A549 (cell line): ENCODE results near the gene UNC13D. TPM values are rescaled to one million over a fixed set of nuclear protein-coding genes. Genes with fewer than 3 reads are reported as not detected.

Experiments used
- ATAC-seq, 2 experiments: fragments of 200-7000 bp in 1 of 2; fragments of >200 bp in 1 of 2; cut with Nextera tagmentation in 1 of 2; cut with Tn5 transposase in 1 of 2; 3 replicates each; pipeline versions ENCODE4 v1.8.0 to v1.9.1; 2018 to 2020; ENCODE audit warnings: mild to moderate bottlenecking in 1 of 2, moderate library complexity in 1 of 2
- CTCF ChIA-PET: fragments of 300-600 bp; sonication (Branson Sonifier 250); formaldehyde crosslinking; extraction: SDS; loops from one replicate; lab custom pipeline; 2021; ENCODE audit warnings: antibody characterized with exemption, inconsistent platforms; lab: Yijun Ruan, JAX
- POLR2A ChIA-PET: fragments of 350-600 bp; formaldehyde crosslinking; extraction: SDS; loops from one replicate; lab custom pipeline; 2021; ENCODE audit warnings: antibody characterized with exemption, inconsistent platforms; lab: Yijun Ruan, JAX
- DNase-seq, 2 experiments: peaks; one replicate each; pipeline versions ENCODE4 v3.0.0 to v3.0.0-alpha.2; 2011 to 2016; ENCODE audit warnings: low read depth in 1 of 2, low spot score in 1 of 2
- FAIRE-seq: peaks from 2 replicates; lab custom pipeline; 2011; peaks lifted over from hg19 to GRCh38; lab: Jason Lieb, UNC
- H3K27ac ChIP-seq, 2 experiments: fragments of >200 bp; sonication (Bioruptor Twin); formaldehyde crosslinking; 3 replicates each; pipeline ENCODE4 v1.5.1; 2016 to 2017
- H3K4me1 ChIP-seq: fragments of >200 bp; sonication (Bioruptor Twin); formaldehyde crosslinking; 3 replicates; pipeline ENCODE4 v1.6.1; 2016
- H3K4me2 ChIP-seq: fragments of >200 bp; sonication (Bioruptor Twin); formaldehyde crosslinking; 3 replicates; pipeline ENCODE4 v1.6.1; 2016
- H3K4me3 ChIP-seq: fragments of >200 bp; sonication (Bioruptor Twin); formaldehyde crosslinking; 3 replicates; pipeline ENCODE4 v1.5.1; 2016
- H3K9me3 ChIP-seq: fragments of >200 bp; sonication (Bioruptor Twin); formaldehyde crosslinking; 3 replicates; pipeline ENCODE4 v1.6.1; 2016
- BHLHE40 ChIP-seq: IDR thresholded peaks from 2 replicates; pipeline ENCODE4 v1.6.1; 2012; ENCODE audit warnings: low read depth, low read length, inconsistent platforms
- FOSL2 ChIP-seq, 2 experiments: fragments of 450-650 bp in 1 of 2; fragments of >200 bp in 1 of 2; sonication (Bioruptor Twin) in 1 of 2; formaldehyde crosslinking; IDR thresholded peaks; 2 replicates each; pipeline versions ENCODE4 v1.5.0 to v1.6.1; 2016 to 2020; ENCODE audit warnings: mild to moderate bottlenecking in 1 of 2, moderate library complexity in 1 of 2
- HOXB13 ChIP-seq: fragments of 250-450 bp; sonication (Bioruptor Pico); IDR thresholded peaks from 2 replicates; pipeline ENCODE4 v1.5.0; 2020; ENCODE audit warnings: low read depth, mild to moderate bottlenecking, moderate library complexity
- HOXB5 ChIP-seq: fragments of 250-450 bp; sonication (Bioruptor Pico); IDR thresholded peaks from 2 replicates; pipeline ENCODE4 v1.5.0; 2020; ENCODE audit warnings: mild to moderate bottlenecking, moderate library complexity
- JUNB ChIP-seq: fragments of >200 bp; sonication (Bioruptor Twin); formaldehyde crosslinking; IDR thresholded peaks from 2 replicates; pipeline ENCODE4 v1.6.1; 2016
- MYC ChIP-seq: IDR thresholded peaks from 2 replicates; pipeline ENCODE4 v1.6.1; 2012; ENCODE audit warnings: mild to moderate bottlenecking, inconsistent platforms, low read length, improper control_type of control experiment, borderline replicate concordance
- RAD21 ChIP-seq, 2 experiments: fragments of >200 bp in 1 of 2; sonication (Bioruptor Twin) in 1 of 2; formaldehyde crosslinking in 1 of 2; IDR thresholded peaks in 1 of 2; conservative IDR thresholded peaks in 1 of 2; 2 replicates in 1 of 2; 3 replicates in 1 of 2; pipeline ENCODE4 v1.6.1; 2012 to 2018; ENCODE audit warnings: inconsistent platforms in 1 of 2
- SMC3 ChIP-seq: fragments of >200 bp; sonication (Bioruptor Twin); formaldehyde crosslinking; IDR thresholded peaks from 3 replicates; pipeline ENCODE4 v1.6.1; 2018; ENCODE audit warnings: inconsistent platforms
- TP53 ChIP-seq: fragments of 250-450 bp; sonication (Bioruptor Pico); IDR thresholded peaks from 2 replicates; pipeline ENCODE4 v1.5.0; 2021; ENCODE audit warnings: mild to moderate bottlenecking, moderate library complexity
- ZFP36 ChIP-seq: fragments of 450-650 bp; IDR thresholded peaks from 2 replicates; pipeline ENCODE4 v1.6.1; 2014; ENCODE audit warnings: borderline replicate concordance; ENCODE audit not compliant: partially characterized antibody
- WGBS: methylation state at CpG from one replicate; pipeline ENCODE4 v1.1.6; 2017; ENCODE audit errors: missing lambda C conversion rate; 5-methylcytosine and 5-hydroxymethylcytosine counted together
- polyA plus RNA-seq, 4 experiments: library from polyadenylated mRNA; depleted of rRNA in 3 of 4; stranded (reverse); fragments of >200 nt; fragmentation: RNase III in 1 of 4; extraction: RNeasy Plus Mini Kit Qiagen cat#74134 plus additional on column Dnase treatment in 1 of 4; gene quantifications; 2 replicates in 3 of 4; 3 replicates in 1 of 4; pipeline ENCODE4 v1.2.3, GENCODE V29; 2011 to 2017
- TF ChIP-seq, protein P1 (sequence below): fragments of 450-650 bp; IDR thresholded peaks from 2 replicates; pipeline ENCODE4 v1.6.1; 2014; ENCODE audit warnings: antibody characterized with exemption
- TF ChIP-seq, protein P2 (sequence below): fragments of >200 bp; sonication (Bioruptor Twin); formaldehyde crosslinking; IDR thresholded peaks from 3 replicates; pipeline ENCODE4 v1.5.1; 2016
- TF ChIP-seq, protein P3 (sequence below): IDR thresholded peaks from 2 replicates; pipeline ENCODE4 v1.6.1; 2012
- TF ChIP-seq, protein P4 (sequence below): IDR thresholded peaks from 2 replicates; pipeline ENCODE4 v1.6.1; 2012

The UNC13D gene
- polyA plus RNA-seq, 2 of the 4 experiments (the other 2 are of a cell fraction) = 1.6 to 3.5 TPM

DNA sequence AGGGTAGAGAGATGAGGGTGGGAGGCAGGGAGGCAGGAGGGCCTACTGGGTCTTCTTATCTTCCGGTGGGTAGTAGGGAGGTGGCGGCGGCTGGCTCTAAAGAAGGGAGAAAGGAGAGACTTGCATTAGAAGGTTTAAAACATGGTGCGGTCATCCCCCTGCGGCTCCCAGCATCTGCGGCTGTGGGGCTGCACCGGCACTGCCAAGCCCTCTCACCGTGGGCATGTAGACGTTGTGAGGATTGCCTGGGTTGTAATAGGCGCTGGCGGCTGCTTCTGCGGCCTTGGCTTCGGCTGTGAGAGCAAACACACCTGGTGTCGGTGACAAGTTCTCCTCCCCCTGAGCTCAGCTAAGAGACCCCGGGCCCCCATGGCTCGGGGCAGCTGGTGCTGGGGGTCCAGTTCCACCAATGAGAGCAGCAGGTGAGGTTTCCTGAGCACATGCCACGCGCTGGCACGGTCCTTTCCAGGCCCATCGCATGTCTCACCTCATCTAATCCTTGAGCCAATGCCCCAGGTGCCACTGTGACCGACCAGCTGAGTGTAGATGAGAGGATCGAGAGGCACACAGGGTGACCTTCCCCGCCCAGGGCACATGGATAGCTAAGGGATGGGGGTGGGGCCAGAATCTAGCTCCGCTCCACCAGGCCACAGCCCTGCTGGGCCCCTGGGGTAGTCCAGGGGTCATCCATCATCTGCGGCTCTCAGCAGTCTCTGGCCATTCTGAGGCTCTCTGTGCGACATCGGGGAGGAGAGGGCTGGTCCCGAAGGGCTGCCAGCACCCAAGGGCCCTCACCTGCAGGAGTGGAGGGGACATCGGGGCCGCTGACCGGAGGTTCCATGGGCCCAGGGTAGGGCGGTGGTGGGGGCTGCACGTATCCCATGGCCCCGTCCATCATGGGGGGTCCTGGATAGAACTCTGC, 2.7 kb upstream of the UNC13D start:
- DNase-seq (no peak), ATAC-seq (no peak), FAIRE-seq (no peak)
- peak overlapping the region; percentile 60; the same call in 2 of the 3 replicates for H3K4me2 ChIP-seq
- TF ChIP-seq HOXB13 (CRISPR knock-in tag) = no peak
- H3K4me1 ChIP-seq = peaks cover 43% of the 10 kb centered on the region
- no peaks in the 10 kb centered on the region for H3K9me3 ChIP-seq
- H3K4me3 ChIP-seq = no peak overlapping the region
- peak overlapping the region in 1 of 2 experiments; percentile 89; a peak in 3 of 6 replicates for H3K27ac ChIP-seq
- ChIA-PET CTCF (interaction anchor here (0.6 to 37.0 kb wide), 27 partner anchors 9 to 339 kb away, joined by 3 to 691 read pairs (median 7); partner anchors contain the start of genes GALK1, MRPL38, SMIM5 and TRIM47), POLR2A (interaction anchor here (1.2 to 4.4 kb wide), 3 partner anchors 8 to 82 kb away, joined by 3 to 23 read pairs (median 4); partner anchors contain the start of genes GALK1 and WBP2)
- 90% methylated on average over 32 of the region's 34 CpGs for whole genome bisulfite sequencing

DNA sequence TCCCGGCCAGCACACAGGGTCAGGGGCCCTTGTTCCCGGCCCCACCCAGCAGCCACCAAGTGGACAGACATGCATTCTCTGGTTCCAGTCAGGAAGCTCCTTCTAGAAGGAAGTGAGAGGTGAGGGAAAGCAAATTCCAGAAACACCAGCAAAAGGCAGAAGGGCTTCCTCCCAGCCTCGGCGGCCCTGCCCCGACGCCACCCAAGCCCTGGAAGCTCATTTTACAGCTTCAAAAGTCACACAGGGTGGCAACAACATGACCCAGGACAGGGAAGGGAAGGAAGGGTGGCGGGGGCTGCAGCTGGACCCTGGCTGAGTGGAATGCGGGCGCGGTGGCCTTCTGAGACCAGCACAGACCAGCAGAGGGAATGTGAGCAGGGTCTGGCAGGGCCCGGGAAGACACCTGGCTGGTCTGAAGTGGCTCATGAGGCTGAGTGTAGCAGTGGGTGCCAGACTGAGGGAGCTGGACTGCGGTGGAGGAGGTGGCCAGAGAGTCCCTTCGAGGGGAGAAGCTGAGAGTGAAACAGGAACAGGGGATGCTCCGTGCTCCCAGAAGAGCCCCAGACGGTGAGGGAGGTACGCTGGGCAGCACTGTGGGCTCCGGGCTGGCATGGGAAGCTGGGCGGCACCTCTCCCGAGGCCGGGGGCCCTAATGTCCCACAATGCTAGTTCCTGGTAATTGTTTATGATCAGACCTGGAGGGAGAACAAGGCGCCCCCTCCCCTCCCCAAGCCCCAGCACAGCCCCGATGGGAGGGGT, 1.9 kb upstream of the UNC13D start:
- H3K4me2 ChIP-seq = peak overlapping the region; percentile 60
- CTCF ChIA-PET = interaction anchor here (0.7 to 37.0 kb wide), 24 partner anchors 10 to 213 kb away, joined by 3 to 691 read pairs (median 4); partner anchors contain the start of genes GALK1, SMIM5, TRIM47 and TRIM65
- H3K4me3 ChIP-seq = no peak overlapping the region
- DNase-seq (no peak), FAIRE-seq (no peak), ATAC-seq (peak in 1 of 2 experiments; percentile 21; a peak in 3 of 6 replicates)
- H3K27ac ChIP-seq = peak overlapping the region; percentile 79 to 89
- TF ChIP-seq BHLHE40 = no peak
- POLR2A ChIA-PET = interaction anchor here (0.5 to 4.4 kb wide), 3 partner anchors 9 to 66 kb away, joined by 4 to 23 read pairs (median 4); partner anchors contain the start of gene WBP2
- 80% methylated on average over 22 of the region's 22 CpGs for WGBS
- no peaks in the 10 kb centered on the region for H3K9me3 ChIP-seq
- H3K4me1 ChIP-seq = peaks cover 43% of the 10 kb centered on the region

DNA sequence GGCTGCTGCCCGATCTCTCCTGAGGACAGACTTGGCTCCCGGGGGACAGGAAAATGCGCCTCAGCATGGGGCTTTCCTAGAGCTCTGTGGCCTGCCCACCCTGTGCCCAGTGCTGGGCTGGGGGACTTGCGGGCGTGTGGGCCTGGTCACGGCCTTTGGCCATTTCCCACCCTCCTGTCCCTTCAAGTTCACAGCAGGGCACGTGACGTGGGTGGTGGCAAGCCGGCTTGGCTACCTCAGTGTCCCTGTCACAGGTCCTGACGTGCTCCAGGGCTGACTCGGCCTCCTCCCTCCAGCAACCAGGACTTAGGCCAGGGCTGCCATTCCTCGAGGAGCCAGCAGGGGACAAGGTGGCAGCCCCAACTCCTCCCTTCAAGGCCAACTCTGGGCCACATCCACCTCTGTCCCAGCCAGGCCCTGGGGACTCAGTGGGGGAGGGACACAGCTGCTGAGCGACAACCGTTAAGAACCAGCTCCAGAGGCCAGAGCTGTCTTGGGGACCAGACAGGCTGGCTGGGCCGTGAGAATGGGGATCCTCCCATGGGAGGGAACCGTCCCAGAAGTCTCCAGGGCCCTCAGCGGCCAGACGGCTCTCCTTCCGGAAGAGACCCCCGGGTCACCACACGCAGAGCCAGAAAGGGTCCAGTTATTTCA, 981 bp upstream of the UNC13D start:
- Histone ChIP-seq H3K4me1 (peaks cover 43% of the 10 kb centered on the region), H3K27ac (peak overlapping the region; percentile 79 to 89), H3K4me2 (peak overlapping the region; percentile 60), H3K4me3 (peak overlapping the region; percentile 0; the same call in 1 of the 3 replicates), H3K9me3 (no peaks in the 10 kb centered on the region)
- ATAC-seq (peak; percentile 69 to 87), DNase-seq (peak; percentile 91 to 92), FAIRE-seq (peak; percentile 23)
- ChIA-PET POLR2A (interaction anchor here (0.5 to 4.4 kb wide), 3 partner anchors 10 to 65 kb away, joined by 4 to 23 read pairs (median 8); partner anchors contain the start of gene WBP2), CTCF (interaction anchor here (0.7 to 37.0 kb wide), 26 partner anchors 11 to 212 kb away, joined by 3 to 691 read pairs (median 4); partner anchors contain the start of genes CDK3, GALK1, SMIM5 and TRIM47)
- WGBS = 33% methylated on average over 16 of the region's 21 CpGs
- TF ChIP-seq HOXB5 (CRISPR knock-in tag) (0 out of 2 replicates have a peak, but pooled peaks have one; percentile 10), ZFP36 (no peak), FOSL2 (IDR thresholded peaks at IDR 0.05) (no peak), FOSL2 (CRISPR knock-in tag; IDR thresholded peaks at IDR 0.05) (no peak), TP53 (CRISPR knock-in tag) (0 out of 2 replicates have a peak, but pooled peaks have one; percentile 38), RAD21 (conservative IDR thresholded peaks at IDR 0.05 in 1 of 2, IDR thresholded peaks at IDR 0.05 in 1 of 2) (peak in 1 of 2 experiments; percentile 23; a peak in 1 of 5 replicates), HOXB13 (CRISPR knock-in tag) (0 out of 2 replicates have a peak, but pooled peaks have one; percentile 40), MYC (0 out of 2 replicates have a peak, but pooled peaks have one; percentile 20), JUNB (no peak), SMC3 (peak; percentile 22; the same call in 2 of the 3 replicates)
- TF ChIP-seq, protein P1, sequence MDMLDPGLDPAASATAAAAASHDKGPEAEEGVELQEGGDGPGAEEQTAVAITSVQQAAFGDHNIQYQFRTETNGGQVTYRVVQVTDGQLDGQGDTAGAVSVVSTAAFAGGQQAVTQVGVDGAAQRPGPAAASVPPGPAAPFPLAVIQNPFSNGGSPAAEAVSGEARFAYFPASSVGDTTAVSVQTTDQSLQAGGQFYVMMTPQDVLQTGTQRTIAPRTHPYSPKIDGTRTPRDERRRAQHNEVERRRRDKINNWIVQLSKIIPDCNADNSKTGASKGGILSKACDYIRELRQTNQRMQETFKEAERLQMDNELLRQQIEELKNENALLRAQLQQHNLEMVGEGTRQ = peak; percentile 65
- TF ChIP-seq, protein P2, sequence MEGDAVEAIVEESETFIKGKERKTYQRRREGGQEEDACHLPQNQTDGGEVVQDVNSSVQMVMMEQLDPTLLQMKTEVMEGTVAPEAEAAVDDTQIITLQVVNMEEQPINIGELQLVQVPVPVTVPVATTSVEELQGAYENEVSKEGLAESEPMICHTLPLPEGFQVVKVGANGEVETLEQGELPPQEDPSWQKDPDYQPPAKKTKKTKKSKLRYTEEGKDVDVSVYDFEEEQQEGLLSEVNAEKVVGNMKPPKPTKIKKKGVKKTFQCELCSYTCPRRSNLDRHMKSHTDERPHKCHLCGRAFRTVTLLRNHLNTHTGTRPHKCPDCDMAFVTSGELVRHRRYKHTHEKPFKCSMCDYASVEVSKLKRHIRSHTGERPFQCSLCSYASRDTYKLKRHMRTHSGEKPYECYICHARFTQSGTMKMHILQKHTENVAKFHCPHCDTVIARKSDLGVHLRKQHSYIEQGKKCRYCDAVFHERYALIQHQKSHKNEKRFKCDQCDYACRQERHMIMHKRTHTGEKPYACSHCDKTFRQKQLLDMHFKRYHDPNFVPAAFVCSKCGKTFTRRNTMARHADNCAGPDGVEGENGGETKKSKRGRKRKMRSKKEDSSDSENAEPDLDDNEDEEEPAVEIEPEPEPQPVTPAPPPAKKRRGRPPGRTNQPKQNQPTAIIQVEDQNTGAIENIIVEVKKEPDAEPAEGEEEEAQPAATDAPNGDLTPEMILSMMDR = peak; percentile 49
- TF ChIP-seq, protein P3, sequence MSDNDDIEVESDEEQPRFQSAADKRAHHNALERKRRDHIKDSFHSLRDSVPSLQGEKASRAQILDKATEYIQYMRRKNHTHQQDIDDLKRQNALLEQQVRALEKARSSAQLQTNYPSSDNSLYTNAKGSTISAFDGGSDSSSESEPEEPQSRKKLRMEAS = peak; percentile 59
- TF ChIP-seq, protein P4, sequence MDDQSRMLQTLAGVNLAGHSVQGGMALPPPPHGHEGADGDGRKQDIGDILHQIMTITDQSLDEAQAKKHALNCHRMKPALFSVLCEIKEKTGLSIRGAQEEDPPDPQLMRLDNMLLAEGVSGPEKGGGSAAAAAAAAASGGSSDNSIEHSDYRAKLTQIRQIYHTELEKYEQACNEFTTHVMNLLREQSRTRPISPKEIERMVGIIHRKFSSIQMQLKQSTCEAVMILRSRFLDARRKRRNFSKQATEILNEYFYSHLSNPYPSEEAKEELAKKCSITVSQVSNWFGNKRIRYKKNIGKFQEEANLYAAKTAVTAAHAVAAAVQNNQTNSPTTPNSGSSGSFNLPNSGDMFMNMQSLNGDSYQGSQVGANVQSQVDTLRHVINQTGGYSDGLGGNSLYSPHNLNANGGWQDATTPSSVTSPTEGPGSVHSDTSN = no peak
- TF ChIP-seq, all 56 proteins: peak for 9
